Left ventricle myocardium inferior (tissue), 1 donor: ENCODE results near the gene ABHD6. TPM values are rescaled to one million over a fixed set of nuclear protein-coding genes. Genes with fewer than 3 reads are reported as not detected.
A peak's percentile ranks its signal among the peaks of the same experiment; 100 is the strongest.
"Not testable (repeated sequence)": the region's sequence is repeated elsewhere in the genome, so short reads cannot be mapped to it uniquely, and the experiment has no call there.

Source experiments
- DNase-seq: peaks from one replicate; pipeline ENCODE4 v3.0.0-alpha.2; 2020
- H3K27ac ChIP-seq: fragments of 200-600 bp; replicated peaks from 2 replicates; pipeline ENCODE4 v1.8.0; 2021
- H3K27me3 ChIP-seq: fragments of 200-600 bp; 2 replicates; pipeline ENCODE4 v1.8.0; 2021; ENCODE audit warnings: low read depth
- H3K36me3 ChIP-seq: fragments of 200-600 bp; 2 replicates; pipeline ENCODE4 v1.8.0; 2021
- H3K4me1 ChIP-seq: fragments of 200-600 bp; 2 replicates; pipeline ENCODE4 v1.8.0; 2021
- H3K4me3 ChIP-seq: fragments of 200-600 bp; 2 replicates; pipeline ENCODE4 v1.8.0; 2021; ENCODE audit warnings: mild to moderate bottlenecking, moderate library complexity
- H3K9me3 ChIP-seq: fragments of 200-600 bp; replicated peaks from 2 replicates; pipeline ENCODE4 v1.8.0; 2021
- intact Hi-C: fragments of 100-400 bp; cut with micrococcal nuclease; formaldehyde crosslinking; loops from one replicate; pipeline ENCODE4 v1.11.0; 2022
- total RNA-seq: library from RNA; stranded (reverse); fragmentation: NEBNext Ultra II Directional; extraction: Animal tissue kit (Norgen Biotek cat#: 25700); gene quantifications from one replicate; pipeline ENCODE4 v1.2.1, GENCODE V29; 2021
- TF ChIP-seq, protein P1 (sequence below): fragments of 200-600 bp; IDR thresholded peaks from 2 replicates; pipeline ENCODE4 v1.8.0; 2021; ENCODE audit warnings: antibody characterized with exemption, mild to moderate bottlenecking, borderline replicate concordance
- donor health status: DM: no; HTN: yes; CAD: no; lungs with severe emphysema.

ABHD6 gene
- total RNA-seq, 1 donor from 2014 or later: 7.2 TPM

DNA sequence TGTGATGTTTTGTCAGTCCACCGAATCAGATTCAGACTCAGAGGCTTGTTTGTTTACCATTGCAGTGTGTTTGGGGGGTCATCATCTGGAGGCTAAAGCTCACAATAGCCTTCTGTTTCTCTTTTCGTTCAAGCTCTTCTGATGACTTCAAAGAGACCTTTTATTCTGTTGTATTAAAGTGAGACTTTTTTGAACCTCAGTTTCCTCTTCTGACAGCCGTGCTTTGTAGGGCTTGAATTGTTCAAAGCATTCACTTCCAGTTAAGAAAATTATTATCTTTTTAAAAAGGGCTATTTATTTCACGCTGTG, 96.4 kb downstream of the ABHD6 start:
- intact Hi-C loops: loop anchor here (10.0 kb wide), 1 partner anchor 161 kb away; the partner anchor contains the start of gene KCTD6
- no peak for DNase-seq
- Histone ChIP-seq H3K36me3 (peaks cover 9% of the 10 kb centered on the region), H3K9me3 (no peaks in the 10 kb centered on the region), H3K27me3 (no peaks in the 10 kb centered on the region), H3K4me1 (peaks cover 39% of the 10 kb centered on the region), H3K4me3 (peak overlapping the region; percentile 88), H3K27ac (peak overlapping the region; percentile 78)
- TF ChIP-seq, protein P1, sequence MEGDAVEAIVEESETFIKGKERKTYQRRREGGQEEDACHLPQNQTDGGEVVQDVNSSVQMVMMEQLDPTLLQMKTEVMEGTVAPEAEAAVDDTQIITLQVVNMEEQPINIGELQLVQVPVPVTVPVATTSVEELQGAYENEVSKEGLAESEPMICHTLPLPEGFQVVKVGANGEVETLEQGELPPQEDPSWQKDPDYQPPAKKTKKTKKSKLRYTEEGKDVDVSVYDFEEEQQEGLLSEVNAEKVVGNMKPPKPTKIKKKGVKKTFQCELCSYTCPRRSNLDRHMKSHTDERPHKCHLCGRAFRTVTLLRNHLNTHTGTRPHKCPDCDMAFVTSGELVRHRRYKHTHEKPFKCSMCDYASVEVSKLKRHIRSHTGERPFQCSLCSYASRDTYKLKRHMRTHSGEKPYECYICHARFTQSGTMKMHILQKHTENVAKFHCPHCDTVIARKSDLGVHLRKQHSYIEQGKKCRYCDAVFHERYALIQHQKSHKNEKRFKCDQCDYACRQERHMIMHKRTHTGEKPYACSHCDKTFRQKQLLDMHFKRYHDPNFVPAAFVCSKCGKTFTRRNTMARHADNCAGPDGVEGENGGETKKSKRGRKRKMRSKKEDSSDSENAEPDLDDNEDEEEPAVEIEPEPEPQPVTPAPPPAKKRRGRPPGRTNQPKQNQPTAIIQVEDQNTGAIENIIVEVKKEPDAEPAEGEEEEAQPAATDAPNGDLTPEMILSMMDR: no peak

DNA sequence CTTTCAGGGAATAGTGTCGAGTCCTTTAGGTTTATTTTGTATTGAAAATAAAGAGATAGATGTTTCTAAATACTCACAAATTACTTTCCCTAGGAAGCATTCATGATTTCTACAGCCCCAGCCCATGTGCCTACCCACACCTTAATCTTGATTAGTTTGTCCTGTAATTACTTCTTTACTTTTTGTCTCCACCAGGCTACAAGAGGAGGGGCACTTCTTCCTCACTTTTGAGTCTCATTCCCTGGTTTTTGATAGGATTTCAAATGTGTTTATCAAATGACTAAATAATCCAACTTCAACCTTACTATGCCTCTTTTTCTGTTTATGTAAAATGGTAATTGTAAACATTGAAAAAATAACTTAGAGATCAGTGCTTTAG, 96.9 kb downstream of the ABHD6 start:
- TF ChIP-seq, protein P1: no peak
- Histone ChIP-seq H3K9me3 (no peaks in the 10 kb centered on the region), H3K27me3 (no peaks in the 10 kb centered on the region), H3K27ac (peak overlapping the region; percentile 78), H3K4me3 (peak overlapping the region; percentile 88), H3K4me1 (peaks cover 39% of the 10 kb centered on the region), H3K36me3 (peaks cover 9% of the 10 kb centered on the region)
- no peak for DNase-seq
- intact Hi-C loops: loop anchor here (10.0 kb wide), 1 partner anchor 160 kb away; the partner anchor contains the start of gene KCTD6

DNA sequence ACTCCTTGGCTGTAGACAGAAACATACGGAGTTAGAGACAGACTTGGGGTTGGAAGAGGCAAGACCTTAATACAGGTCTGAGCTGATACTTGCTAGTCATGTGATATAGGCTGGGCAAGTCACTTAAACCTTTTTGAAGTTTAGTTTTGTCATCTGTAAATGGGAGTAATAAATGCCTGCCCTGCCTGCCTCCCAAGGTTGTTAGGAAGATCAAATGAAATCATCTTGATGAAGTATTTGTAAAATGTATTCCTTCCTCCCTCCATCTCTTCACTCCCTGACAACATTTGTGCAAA, 98.0 kb downstream of the ABHD6 start:
- H3K9me3 ChIP-seq: no peaks in the 10 kb centered on the region
- no peaks in the 10 kb centered on the region for H3K27me3 ChIP-seq
- H3K4me3 ChIP-seq: peak overlapping the region; percentile 88
- intact Hi-C loops: loop anchor here (5.0 to 10.0 kb wide), 2 partner anchors 72 to 159 kb away; partner anchors contain the start of gene KCTD6
- TF ChIP-seq, protein P1: no peak
- peaks cover 39% of the 10 kb centered on the region for H3K4me1 ChIP-seq
- DNase-seq: no peak
- peaks cover 9% of the 10 kb centered on the region for H3K36me3 ChIP-seq
- peak overlapping the region; percentile 78 for H3K27ac ChIP-seq

DNA sequence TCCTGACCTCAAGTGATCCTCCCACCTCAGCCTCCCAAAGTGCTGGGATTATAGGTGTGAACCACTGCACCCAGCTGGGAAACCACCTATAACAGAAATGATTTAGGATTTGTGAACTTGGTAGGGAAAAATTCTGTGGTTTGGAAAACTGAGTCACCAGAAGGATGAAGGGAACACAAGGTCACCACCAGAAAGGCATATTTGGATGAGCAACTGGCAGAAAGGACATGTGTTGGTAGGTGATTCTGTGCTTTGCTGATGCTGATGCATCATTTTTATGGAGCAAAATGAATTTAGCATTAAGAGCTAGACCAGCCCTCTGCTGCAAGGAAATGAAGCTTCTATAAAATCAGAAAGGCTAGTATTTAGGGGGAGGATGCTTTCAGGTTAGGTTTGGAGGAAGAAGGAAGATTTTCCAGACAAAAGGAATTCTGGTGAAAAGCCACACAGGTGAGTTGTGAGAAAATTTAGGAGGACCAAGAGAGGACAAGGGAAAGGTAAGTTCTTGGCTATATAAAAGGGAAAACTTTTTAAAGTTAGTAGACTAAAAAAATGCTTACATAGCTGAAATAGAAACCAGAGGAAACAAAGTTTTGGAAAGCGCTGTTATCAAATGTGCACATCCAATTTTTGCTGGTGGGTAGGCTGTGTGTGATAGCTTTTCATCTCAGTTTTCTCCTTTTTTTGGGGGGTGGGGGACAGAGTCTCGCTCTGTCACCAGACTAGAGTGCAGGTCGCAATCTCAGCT, 98.7 kb downstream of the ABHD6 start:
- no peak for DNase-seq
- Histone ChIP-seq H3K4me3 (no peak overlapping the region), H3K9me3 (no peaks in the 10 kb centered on the region), H3K36me3 (peaks cover 14% of the 10 kb centered on the region), H3K27ac (peak overlapping the region; percentile 78), H3K4me1 (peaks cover 43% of the 10 kb centered on the region), H3K27me3 (no peaks in the 10 kb centered on the region)
- TF ChIP-seq, protein P1: no peak
- intact Hi-C loops: loop anchor here (5.0 to 10.0 kb wide), 2 partner anchors 71 to 158 kb away; partner anchors contain the start of gene KCTD6

DNA sequence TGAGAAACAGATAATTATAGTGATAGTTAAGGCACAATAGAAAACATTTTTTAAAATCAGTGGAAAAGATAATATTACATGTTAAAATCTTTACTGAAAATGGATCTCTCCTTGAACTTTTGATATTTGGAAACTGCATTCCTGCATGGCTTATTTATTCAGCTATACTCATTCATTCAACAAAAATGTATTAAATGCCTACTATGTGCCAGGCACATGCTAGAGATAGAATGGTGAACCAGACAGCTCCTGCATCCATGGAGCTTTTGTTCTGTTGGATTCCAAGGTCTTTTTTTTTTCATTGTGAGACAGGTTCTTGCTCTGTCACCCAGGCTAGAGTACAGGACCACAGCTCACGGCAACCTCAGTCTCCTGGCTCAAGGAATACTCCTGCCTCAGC, 99.6 kb downstream of the ABHD6 start:
- H3K27me3 ChIP-seq: no peaks in the 10 kb centered on the region
- no peak overlapping the region for H3K4me3 ChIP-seq
- H3K27ac ChIP-seq: no peak overlapping the region
- peaks cover 39% of the 10 kb centered on the region for H3K4me1 ChIP-seq
- intact Hi-C loops: loop anchor here (5.0 to 10.0 kb wide), 2 partner anchors 70 to 158 kb away; partner anchors contain the start of gene KCTD6
- TF ChIP-seq, protein P1: no peak
- H3K36me3 ChIP-seq: peaks cover 22% of the 10 kb centered on the region
- H3K9me3 ChIP-seq: no peaks in the 10 kb centered on the region
- no peak for DNase-seq

DNA sequence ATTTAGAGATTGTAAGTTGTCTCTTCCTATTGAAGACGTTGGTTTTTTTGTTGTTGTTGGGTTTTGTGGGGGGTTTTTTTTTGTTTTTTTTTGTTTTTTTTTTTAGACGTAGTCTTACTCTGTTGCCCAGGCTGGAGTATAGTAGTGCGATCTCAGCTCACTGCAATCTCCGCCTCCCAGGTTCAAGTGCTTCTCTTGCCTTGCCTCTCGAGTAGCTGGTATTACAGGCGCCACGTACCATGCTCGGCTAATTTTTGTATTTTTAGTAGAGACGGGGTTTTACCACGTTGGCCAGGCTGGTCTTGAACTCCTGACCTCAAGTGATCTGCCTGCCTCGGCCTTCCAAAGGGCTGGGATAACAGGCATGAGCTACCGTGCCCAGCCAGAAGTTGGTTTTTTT, 101.6 kb downstream of the ABHD6 start:
- H3K27ac ChIP-seq, H3K9me3 ChIP-seq, H3K27me3 ChIP-seq, H3K4me3 ChIP-seq, DNase-seq: not testable (repeated sequence)
- intact Hi-C loops: loop anchor here (5.0 to 10.0 kb wide), 2 partner anchors 68 to 156 kb away; partner anchors contain the start of gene KCTD6
- Histone ChIP-seq H3K4me1 (peaks cover 24% of the 10 kb centered on the region), H3K36me3 (peaks cover 25% of the 10 kb centered on the region)
